ENCODE results near the gene OOSP3. TPM values are rescaled to one million over a fixed set of nuclear protein-coding genes. Genes with fewer than 3 reads are reported as not detected.
A peak's percentile ranks its signal among the peaks of the same experiment; 100 is the strongest.
"Not testable (repeated sequence)": the region's sequence is repeated elsewhere in the genome, so short reads cannot be mapped to it uniquely, and the experiment has no call there.

Gene OOSP3, protein sequence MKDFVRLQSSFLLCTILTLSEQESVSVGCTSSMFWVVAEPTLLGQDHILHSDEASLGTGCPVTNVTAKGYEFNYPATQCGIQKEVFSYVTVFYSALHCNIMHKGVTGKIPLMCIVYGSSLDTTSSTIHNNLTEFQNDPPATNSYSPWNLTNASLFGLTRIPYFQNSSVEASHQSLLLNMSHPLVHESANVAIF
- total RNA-seq (2014; rRNA removed; shearing (Covaris generic)), result not detected in 2 replicates

GRCh38 chr11:59878575-59878974, at the start of gene OOSP3:
TSS of gene OOSP3 (plus strand) at chr11:59878782. CDS start at chr11:59878809, 27 bp downstream.
- no peak for DNase-seq (ENCODE audit: low read depth)

DNA sequence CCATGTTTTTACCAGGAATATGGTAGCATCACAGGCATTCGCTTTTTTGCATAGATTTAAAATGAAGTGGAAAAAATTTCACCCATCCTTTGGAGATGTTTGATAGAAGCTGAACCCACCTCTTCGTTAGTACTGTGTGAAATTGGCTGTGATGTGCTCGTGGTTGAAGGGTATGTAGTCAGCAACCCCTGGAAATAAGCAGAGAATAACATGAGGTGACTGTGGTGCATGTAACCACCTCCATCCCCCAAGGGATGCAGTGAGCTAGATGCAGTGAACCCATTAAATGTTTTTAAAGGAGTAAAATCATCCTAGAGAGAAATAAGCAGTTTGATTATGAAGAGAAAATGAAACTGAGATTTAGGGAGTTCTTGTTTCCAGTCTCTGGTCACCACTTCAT, 49.2 kb upstream of the OOSP3 start:
- DNase-seq (ENCODE audit: low read depth), result no peak

GRCh38 chr11:59833602-59834001, 45.0 kb upstream of the OOSP3 start:
- DNase-seq (ENCODE audit: low read depth), result no peak

DNA sequence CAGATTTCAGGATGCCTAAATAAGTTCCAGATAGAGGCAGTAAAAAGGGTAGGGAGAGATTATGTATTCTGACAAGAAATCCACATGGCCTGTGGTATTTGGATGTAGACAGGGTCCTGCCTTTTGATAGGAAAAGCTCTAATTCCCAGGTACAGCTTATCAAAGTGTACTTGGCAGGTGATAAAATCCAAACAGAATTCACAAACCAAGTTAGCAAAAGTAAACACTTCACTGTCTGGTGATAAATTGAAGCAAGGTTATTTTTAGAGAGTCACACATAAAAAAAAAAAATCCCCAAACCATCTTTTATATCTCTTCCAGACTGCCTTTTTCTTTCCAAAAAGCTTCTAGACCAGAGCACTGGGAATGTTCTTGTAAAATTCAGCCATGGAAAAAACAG, 39.0 kb upstream of the OOSP3 start:
- no peak for DNase-seq (ENCODE audit: low read depth)

DNA sequence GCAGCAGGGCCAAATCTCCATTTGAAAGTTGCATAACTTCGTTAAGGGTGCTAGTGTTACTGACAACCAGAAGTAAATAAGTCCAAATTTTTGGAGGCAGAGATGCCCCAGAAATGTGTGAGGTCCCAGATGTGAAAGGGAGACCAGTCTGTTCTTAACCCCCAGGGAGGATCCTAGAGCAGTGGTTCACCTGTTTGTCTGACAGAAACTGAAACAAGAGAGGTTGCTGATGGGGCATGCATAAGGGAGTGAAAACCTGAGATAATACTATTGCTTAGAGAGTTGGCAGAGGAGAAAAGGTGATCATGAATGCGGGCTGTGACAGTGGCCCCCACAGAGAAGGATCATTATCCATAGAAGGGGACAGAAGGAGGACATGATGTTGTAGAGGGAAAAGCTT, 37.1 kb upstream of the OOSP3 start:
- no peak for DNase-seq (ENCODE audit: low read depth)

DNA sequence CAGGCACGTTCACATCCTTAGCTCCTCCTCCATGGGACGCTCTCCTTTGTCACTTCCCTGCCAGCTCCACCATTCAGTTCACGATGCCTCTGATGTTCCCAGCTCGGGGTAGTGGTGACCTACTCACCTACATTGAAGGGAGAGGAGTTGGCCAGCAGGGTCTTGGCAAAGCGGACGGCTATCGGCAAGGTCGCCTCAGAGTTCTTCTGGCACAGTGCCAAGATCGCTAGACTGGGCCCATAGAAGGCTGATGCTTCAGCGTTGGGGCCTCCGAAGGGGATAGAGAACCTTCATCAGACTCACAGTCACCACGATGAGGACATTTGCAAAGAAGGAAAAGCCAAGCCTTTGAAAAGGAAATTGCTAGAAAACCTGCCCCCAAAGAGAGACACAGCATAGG, 36.3 kb upstream of the OOSP3 start:
- DNase-seq (ENCODE audit: low read depth), result no peak

- DNase-seq (ENCODE audit: low read depth), result no peak
Observed at GRCh38 chr11:59845399-59845798, 33.2 kb upstream of the OOSP3 start, which contains the start of gene CBLIF. TSS of gene CBLIF (minus strand) at chr11:59845499. CDS start at chr11:59845453, 46 bp downstream.

GRCh38 chr11:59846556-59846955, 32.0 kb upstream of the OOSP3 start:
- no peak for DNase-seq (ENCODE audit: low read depth)

DNA sequence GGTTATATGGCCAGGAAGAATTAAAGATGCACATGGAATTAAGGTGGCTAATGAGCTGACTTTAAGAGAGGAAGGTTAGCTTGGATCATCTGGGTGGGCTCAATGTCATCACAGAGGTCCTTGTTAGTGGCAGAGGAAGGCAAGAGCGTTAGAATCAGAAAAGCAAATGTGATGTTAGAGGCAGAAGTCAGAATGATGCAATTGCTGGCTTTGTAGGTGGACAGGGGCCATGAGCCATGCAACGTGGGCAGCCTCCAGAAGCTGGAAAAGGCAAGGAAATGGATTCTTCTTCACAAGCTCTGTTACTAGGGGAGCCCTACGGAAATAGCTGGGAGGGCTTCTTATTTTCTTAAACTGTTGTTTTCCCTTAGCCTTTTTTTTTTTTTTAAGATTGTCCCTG, 31.0 kb upstream of the OOSP3 start:
- no peak for DNase-seq (ENCODE audit: low read depth)

DNA sequence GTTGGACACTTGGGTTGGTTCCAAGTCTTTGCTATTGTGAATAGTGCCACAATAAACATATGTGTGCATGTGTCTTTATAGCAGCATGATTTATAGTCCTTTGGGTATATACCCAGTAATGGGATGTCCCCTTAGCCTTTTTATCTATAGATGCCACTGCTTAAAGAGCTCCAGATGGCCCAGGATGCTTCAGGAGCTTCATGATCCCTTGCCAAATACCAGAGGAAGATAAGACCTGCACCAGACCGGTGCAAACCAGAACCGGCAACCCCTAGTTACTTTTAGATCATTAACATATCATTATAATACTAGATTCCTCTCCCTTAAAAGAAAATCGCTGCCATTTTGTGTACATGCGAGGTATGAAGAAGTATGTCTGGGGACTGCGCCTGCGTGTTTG, 30.1 kb upstream of the OOSP3 start:
- DNase-seq (ENCODE audit: low read depth), result not testable (repeated sequence)

DNA sequence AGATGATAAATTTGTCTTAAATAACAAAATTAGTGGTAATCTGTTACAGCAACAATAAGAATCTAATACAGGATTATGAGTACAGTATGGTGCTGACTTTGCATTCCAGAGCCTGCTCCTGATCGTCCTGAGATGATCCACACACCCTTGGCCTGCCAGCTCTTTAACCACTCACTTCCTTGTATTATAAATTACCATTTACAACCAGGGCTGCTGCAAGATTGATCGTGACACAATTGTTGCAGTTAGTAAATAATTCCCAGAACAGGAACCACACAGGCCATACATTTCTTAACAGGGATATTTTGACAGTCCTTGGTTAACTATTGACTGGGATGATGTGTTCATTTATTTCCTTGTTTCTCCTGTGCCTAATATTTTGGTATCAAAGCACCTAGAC, 29.5 kb upstream of the OOSP3 start:
- no peak for DNase-seq (ENCODE audit: low read depth)

DNA sequence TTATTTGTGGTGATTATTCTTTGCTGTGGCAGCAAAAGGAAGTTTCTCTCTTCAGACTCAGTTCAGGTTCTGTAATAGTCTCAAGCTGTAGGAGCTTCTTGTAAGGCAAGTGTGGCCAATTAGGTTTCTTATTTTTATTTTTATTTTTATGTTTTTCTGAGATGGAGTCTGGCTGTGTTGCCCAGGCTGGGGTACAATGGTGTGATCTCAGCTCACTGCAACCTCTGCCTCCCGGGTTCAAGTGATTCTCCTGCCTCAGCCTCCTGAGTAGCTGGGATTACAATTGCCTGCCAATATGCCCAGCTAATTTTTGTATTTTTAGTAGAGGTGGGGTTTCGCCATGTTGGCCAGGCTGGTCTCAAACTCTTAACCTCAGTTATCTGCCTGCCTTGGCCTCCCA, 29.0 kb upstream of the OOSP3 start:
- DNase-seq (ENCODE audit: low read depth), result not testable (repeated sequence)

- not testable (repeated sequence) for DNase-seq (ENCODE audit: low read depth)
Observed at GRCh38 chr11:59851416-59851815, 27.2 kb upstream of the OOSP3 start.

DNA sequence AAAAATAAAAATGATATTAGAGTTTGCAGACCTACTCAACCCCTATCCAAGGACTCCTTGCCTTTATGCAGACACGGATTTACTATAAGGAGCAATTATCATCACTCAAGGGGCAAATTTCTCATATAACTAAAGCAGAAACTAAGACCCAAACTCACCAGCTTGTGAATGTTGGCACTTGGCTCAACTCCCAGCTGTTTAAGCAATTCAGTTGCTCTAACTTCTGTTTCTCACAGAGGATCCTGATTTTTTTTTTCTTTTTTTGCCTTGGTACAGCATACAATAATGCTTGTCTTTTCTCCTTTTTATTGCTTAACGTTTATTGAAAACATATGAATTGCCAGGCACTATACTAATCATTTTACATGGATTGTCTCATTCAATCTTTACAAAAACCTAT, 23.7 kb upstream of the OOSP3 start:
- no peak for DNase-seq (ENCODE audit: low read depth)

DNA sequence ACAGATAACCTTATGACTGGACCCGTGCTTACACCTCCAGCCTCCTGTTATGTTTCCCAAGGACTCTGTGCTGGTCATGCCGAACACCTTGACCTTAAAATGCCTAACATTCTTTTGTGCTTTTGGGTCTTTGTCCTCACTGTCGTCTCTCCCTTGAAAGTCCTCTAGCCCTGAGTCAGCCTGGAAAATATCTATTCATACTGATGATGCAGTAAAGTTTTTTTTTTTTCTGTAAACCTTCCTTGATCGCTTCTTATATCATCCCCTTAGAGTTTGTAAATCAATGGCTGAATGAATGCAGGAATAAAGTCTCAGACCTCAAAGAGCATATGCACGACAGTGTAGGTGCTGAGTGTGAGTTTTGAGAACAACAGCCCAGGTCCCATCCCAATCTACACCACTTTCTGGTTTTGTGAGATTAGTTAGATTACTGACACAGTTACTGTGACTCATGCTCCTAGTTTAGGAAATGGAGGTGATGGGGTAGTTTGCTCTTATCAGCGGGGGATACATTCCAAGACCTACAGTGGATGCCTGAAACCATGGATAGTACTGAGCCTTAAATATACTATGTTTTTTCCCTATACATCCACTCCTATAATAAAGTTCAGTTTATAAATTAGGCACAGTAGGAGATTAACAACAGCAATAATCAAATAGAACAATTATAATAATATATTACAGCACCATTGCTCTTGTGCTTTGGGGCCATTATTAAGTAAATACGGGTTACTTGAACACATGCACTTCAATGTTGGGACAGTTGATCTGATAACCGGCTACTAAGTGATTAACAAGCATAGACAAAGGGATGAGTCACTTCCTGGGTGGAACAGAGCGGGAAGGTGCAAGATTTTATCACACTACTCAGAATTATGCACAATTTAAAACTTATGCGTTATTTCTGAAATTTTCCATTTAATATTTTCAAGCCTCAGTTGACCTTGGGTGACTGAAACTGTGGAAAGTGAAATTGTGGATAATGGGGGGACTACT, 20.8 kb upstream of the OOSP3 start:
- DNase-seq (ENCODE audit: low read depth), result peak; percentile 55

- DNase-seq (ENCODE audit: low read depth), result no peak
Observed at GRCh38 chr11:59859673-59860072, 18.9 kb upstream of the OOSP3 start.

DNA sequence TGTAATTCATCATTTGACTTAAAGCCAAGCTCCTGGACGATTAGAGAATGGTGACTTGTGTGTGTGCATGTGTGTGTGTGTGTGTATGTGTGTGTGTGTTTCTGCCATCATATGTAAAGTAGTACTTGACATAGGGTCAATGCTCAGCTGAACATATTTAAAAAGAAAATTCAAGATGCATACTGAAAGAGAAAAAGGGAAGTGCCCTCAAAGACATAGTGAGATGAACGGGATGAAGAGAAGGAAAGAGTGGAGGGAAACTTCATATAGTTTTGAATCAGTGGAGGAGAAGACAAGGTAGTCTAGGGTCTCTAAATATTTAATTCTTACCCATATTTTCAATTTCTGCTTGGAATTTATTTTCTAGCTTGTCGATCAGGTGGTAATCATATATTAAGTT, 16.3 kb upstream of the OOSP3 start:
- no peak for DNase-seq (ENCODE audit: low read depth)

- peak; percentile 36 for DNase-seq (ENCODE audit: low read depth)
Observed at GRCh38 chr11:59865031-59865430, 13.6 kb upstream of the OOSP3 start.

DNA sequence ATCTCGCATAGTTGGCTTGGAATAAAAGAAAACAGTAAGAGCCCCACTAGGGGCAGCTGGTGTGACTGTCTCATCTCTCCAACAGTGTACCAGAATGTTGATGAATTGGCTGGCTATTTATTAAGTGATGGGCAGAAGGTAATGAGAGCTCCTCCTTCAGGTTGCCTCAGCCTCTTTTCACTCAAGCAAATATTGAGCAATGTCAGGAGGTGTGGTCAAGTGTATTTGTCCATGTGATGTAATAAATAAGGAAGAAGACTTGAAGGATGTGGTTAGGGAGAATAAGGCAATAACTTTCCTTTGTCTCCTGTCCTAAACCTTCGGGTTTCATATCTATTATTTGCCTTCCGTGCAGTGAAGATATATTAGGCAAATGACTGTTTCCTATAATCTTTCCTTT, 12.2 kb upstream of the OOSP3 start, which contains the start of gene TCN1:
Gene TCN1 (minus strand): TSS at position 91 of the 400 bp plus-strand sequence. CDS start 17 bp downstream, at position 74.
- no peak for DNase-seq (ENCODE audit: low read depth)

GRCh38 chr11:59866836-59867235, 11.7 kb upstream of the OOSP3 start:
- no peak for DNase-seq (ENCODE audit: low read depth)

GRCh38 chr11:59867946-59868345, 10.6 kb upstream of the OOSP3 start:
- no peak for DNase-seq (ENCODE audit: low read depth)

- DNase-seq (ENCODE audit: low read depth), result no peak
Observed at GRCh38 chr11:59872076-59872475, 6.5 kb upstream of the OOSP3 start.
